ENCODE data around the gene RPL35A.

The RPL35A gene

DNA sequence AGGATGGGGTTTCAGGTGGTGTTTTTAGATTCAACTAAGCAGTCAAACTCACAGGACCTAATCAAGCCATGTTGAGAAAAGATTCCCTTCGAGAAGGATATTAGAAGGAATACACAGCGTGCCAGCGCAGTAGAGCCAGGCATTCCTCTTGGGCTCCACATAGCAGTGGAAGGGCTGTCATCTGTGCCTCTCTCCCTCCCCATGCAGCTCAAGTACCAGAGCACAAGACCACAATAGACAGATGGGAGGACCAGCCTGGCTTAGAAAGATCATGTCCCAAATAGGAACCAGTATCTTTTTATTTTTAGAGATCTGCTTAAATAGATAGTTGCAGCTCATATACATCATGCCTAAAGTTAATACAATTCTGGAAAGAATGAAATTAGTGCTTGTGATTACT lies 47.9 kb downstream of the RPL35A start:
- no peak for DNase-seq (ENCODE audit: low spot score)
- in situ Hi-C loops (cut with MboI; ENCODE audit: low pct_unique_long_range_greater_than_20kb, low sequenced_read_pairs, unreplicated experiment) = no loop called here
- TF ChIP-seq, protein P1, sequence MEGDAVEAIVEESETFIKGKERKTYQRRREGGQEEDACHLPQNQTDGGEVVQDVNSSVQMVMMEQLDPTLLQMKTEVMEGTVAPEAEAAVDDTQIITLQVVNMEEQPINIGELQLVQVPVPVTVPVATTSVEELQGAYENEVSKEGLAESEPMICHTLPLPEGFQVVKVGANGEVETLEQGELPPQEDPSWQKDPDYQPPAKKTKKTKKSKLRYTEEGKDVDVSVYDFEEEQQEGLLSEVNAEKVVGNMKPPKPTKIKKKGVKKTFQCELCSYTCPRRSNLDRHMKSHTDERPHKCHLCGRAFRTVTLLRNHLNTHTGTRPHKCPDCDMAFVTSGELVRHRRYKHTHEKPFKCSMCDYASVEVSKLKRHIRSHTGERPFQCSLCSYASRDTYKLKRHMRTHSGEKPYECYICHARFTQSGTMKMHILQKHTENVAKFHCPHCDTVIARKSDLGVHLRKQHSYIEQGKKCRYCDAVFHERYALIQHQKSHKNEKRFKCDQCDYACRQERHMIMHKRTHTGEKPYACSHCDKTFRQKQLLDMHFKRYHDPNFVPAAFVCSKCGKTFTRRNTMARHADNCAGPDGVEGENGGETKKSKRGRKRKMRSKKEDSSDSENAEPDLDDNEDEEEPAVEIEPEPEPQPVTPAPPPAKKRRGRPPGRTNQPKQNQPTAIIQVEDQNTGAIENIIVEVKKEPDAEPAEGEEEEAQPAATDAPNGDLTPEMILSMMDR (IDR thresholded peaks at IDR 0.05; ENCODE audit: extremely low read depth, insufficient read depth, missing control alignments) = no peak

Data from GM13977 (cell line).